Measurements from ENCODE around the gene TNS3.

Gene TNS3

DNA sequence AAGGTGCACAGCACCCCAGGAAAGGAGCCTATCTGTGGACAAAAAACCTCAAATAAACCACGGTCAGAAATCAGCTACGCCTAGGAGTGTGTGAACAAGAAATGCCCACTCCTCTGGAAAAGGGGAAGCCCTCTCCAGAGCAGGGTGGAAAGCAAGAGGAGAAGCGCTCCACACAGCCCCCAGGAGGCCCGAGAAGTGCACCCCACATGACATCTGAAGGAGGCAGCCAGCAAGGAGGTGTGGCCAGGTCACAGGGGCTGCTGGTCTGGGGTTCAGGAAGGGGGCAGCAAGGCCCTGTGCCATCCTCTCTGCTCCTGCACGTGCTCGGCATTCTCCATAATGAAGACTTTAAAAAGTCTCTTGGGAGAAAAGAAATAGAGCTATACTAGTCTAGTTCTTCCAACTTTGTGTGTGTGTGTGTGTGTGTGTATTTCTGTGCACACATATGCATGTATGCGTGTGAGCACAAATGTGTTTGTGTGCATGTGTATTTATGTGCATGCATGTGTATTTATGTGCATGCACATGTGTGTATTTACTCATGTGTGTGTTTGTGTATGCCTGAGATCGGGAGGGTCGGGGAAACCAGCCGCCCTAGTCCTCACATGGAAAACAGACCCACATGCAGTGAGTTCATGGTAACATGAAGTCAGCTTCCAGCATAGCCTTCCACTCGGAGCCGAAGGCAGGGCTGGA, 76.5 kb downstream of the TNS3 start:
- peak; percentile 73 to 89 (median 88) for DNase-seq

DNA sequence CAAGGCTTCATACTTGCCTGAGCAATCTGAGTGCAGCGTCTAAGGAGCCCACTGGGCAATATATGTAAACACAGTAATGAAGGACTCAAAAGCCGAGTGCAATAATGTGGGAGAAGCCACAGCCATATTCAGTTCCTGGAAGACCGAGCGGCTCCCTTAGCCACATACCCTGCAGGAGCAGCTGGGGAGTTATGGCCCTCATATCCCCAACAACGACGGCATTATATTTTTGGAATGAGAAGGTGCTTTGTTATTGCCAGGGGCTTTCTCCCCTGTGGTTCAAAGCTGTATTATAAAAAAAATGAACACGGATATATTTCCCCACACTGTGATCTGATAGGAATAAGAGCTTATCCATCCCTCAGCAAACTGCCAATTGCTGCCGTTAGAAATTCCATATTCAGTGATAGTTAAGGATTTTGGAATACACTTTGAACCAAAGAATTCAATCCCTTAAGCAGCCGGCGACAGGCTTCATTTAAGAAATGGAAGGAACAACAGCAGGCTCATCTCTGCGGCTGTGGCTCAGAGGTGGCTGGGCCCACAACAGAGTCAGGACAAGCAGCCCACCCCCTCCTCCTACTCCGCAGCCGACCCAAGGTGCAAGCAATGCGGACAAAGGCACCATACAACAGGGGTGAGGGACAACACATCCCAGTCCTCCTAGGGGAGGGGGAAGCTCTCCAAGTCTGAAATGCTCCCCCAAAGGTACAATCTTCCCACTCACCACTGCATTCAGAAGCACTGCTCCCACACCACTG, 77.2 kb downstream of the TNS3 start:
- DNase-seq = no peak

DNA sequence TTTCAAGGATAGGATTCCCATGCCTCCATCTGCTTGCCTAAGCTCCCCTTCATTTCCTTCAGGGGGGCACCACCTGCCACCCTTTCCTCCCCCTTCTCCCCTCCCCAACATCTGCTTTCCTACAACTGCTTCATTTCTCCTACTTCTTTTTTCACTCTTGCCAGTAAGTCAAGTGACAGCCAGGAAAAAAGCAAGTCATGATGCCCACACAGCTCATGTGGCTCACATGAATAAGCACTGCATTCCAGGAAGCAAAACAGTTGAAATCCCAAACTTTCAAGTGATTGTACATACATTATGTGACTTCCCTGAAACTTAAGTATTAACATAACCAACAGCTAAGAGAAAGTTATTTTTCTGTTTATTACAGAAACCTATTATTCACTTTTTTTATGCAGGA, 78.6 kb downstream of the TNS3 start:
- peak; percentile 65 to 91 (median 85) for DNase-seq

DNA sequence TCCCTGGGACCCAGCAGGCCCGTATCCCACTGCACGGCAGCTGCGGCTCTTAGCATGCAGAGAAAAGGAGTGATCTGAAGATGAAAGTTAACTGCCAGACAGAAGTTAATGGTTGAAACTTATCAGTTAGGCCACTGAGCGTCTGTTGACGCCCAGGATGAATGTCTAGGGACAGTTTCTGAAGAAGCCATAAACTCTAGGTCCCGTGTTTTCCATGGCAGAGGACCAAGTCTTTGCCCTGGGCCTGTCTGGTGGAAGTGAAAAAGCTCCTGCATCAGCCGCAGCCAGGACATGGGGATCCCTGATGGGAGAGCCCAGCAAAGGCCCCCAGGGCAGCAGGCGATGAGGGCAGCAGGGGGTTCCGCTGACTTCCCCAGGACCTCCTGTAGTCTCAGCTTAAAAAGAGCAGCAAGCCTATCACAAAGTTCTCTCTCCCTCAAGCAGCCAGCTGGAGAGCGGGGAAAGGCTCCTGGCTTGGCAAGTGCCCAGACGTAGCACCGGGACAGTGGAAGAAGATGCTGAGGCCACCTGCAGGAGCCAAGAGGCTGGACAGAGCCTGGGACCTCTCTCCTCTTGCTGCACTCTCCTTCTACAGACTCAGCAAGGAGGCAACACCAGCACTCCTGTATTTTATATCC, 79.6 kb downstream of the TNS3 start:
- DNase-seq = peak in 1 of 4 experiments; percentile 18

DNA sequence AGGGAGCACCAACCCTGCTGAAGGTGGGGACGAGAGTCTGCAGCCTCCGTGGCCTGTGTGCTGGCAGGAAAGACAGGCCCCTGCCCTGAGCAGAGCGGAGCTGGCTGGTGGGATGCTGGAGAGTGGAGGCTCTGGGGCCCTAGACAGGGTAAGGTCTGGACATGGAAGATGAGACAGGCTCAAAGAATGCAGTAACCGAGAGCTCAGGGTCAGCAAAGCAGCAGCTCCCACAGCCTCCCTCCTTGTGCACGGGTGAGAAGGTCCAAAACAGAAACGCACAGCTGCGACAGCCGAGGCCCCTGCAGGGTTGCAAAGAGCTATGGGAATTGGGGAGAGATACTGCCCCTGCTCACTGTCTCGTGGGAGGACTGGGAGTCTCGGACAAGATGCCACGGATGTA, 80.5 kb downstream of the TNS3 start:
- no peak for DNase-seq

GRCh38 chr7:47500103-47500563, 81.8 kb downstream of the TNS3 start:
- no peak for DNase-seq

- peak in 1 of 4 experiments; percentile 33 for DNase-seq
Observed at GRCh38 chr7:47498229-47499056, 83.5 kb downstream of the TNS3 start.

- peak; percentile 77 to 91 (median 84) for DNase-seq
Observed at GRCh38 chr7:47497367-47498096, 84.4 kb downstream of the TNS3 start.

DNA sequence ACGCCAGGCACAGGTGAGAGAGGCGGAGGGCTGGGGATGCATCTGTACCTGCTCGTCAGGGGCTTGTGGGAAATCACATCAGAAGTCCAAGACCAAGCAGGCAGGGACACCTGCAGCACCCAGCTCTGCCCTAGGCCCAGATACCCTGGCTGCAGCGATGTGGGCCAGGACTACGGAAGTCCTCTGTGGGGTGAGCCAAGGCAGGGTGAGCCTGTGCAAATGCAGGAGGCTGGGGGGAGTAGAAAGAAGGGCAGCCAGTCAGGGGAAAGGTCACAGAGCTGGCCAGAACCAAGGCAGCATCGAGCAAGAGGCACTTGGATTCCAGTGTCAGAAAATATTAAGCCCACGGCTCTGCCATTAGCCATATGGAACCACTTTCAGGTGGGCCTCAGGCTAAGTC, 85.2 kb downstream of the TNS3 start:
- DNase-seq = no peak

- no peak for DNase-seq
Observed at GRCh38 chr7:47496056-47496665, 85.8 kb downstream of the TNS3 start.

- peak; percentile 73 to 89 (median 86) for DNase-seq
Observed at GRCh38 chr7:47493976-47494911, 87.7 kb downstream of the TNS3 start.

GRCh38 chr7:47492716-47493325, 89.1 kb downstream of the TNS3 start:
- no peak for DNase-seq

DNA sequence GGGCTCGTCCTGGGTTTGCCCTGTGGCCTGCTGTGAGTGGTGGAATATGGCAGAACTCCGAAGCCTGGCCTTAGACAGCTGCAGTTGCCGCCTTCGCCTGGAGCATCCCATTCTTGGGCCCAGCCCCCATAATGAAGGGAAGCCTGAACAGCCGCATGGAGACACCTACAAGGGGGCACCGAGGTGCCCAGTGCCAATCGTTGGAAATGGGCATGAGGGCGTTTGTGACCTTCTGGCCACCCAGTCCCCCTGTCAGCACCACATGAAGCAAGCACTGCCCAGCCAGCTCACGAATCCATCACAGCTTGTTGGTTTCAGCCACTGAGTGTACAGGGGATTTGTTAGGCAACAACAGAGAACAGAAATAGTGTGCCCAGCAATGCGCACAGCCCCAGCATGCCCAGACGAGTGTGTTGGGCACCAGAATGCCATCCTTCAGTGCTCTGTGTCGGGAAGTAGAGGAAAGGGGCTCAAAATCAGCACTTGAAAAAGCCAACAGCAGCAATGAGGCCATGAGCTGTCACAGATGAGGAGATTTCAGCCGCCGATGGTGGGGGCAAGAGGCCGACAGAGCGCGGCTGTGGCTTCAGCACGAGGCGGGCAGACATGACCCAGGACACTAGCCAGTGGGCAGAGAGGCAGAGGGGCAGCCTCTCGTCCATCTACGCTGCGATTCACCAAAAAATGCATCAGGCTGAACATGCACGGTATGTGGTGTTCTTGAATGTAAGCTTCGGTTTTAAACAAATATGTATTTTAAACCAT, 91.2 kb downstream of the TNS3 start:
- no peak for DNase-seq

DNA sequence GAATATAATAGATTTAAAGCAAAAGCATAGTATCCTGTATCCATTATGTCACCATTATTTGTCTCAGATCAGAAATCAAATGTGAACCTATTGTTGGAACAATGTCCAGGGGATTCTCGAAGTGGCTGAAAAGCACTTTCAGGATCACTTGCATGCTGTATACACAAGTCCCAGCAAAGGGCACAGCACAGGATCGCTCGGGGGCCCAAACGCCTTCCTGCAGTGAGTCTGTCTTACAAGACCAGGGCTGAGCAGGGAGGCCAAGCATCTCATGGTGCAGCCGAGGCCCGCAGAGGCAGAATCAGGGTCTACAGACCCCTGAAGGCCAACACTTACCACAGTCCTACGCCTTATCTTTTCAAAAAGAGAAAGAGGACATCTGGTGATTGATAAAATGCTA, 92.3 kb downstream of the TNS3 start:
- no peak for DNase-seq

DNA sequence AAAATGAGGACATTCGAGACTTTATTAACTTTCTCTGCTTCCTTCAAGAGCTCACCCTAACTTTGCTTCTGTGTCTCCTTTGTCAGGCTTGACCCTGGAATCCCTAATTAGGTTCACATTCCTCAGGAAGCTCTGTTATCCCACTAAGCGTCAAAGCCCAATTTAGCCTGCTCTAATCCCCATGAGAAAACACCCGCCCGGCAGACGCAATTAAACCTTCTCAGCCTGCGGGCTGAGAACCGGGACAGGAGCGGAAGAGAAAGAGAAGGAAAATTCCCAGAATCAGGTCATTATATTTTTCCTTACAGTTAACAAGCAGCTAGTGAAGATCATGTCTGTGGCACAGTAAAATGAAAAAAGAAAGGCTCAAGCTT, 93.0 kb downstream of the TNS3 start:
- DNase-seq = no peak

DNA sequence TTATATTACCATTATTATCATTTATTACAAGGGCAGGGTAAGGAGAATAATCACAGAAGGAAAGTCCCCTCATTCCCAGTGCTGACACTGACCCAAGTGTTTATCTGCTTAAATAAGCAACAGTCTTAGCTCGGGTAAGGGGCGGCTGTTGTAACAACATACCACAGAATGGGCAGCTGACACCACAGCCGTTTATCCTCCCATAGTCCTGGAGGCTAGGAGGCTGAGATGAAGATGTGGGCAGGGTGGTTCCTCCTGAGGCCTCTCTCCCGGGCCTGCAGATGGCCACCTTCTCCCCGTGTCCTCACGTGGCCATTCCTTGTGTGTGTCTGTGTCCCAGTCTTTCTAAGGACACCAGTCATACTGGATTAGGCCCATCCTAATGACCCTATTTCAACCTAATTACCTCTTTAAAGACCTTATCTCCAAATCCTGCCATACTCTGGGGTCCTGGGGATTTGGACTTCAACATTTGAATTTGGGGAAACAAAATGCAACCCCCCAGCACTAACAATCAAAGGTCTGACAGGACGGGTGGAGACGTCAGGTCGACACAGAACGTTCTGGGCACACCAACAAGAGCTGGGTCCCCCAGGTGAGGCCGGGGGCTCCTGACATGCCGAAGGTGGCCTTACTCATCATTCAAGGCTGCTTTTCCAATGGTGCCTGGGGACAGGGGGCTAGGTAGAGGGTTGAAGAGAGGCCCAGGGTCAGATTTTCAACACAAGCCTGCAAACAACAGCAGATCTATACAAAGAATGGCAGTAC, 93.5 kb downstream of the TNS3 start:
- peak in 3 of 4 experiments; percentile 50 to 68 (median 62) for DNase-seq

GRCh38 chr7:47485640-47486435, 96.1 kb downstream of the TNS3 start:
- no peak for DNase-seq
